ENCODE results near the gene FHIT.

Gene FHIT

GRCh38 chr3:60363817-60364216 lies 887.4 kb downstream of the FHIT start:
- no peak for DNase-seq

- DNase-seq, result no peak
Measured at GRCh38 chr3:60355825-60356224, 895.4 kb downstream of the FHIT start.

GRCh38 chr3:60351481-60351880 lies 899.8 kb downstream of the FHIT start:
- no peak for DNase-seq

- DNase-seq, result no peak
Measured at GRCh38 chr3:60344340-60344739, 906.9 kb downstream of the FHIT start.

GRCh38 chr3:60343831-60344230 lies 907.4 kb downstream of the FHIT start:
- no peak for DNase-seq

- DNase-seq, result no peak
Measured at GRCh38 chr3:60339304-60339703, 911.9 kb downstream of the FHIT start.

GRCh38 chr3:60337421-60337820 lies 913.8 kb downstream of the FHIT start:
- no peak for DNase-seq

- no peak for DNase-seq
Measured at GRCh38 chr3:60336061-60336460, 915.2 kb downstream of the FHIT start.

- no peak for DNase-seq
Measured at GRCh38 chr3:60333710-60334109, 917.5 kb downstream of the FHIT start.

- DNase-seq, result no peak
Measured at GRCh38 chr3:60330107-60330506, 921.1 kb downstream of the FHIT start.

- DNase-seq, result no peak
Measured at GRCh38 chr3:60325610-60326170, 925.6 kb downstream of the FHIT start.

GRCh38 chr3:60323651-60324050 lies 927.6 kb downstream of the FHIT start:
- DNase-seq, result no peak

- DNase-seq, result no peak
Measured at GRCh38 chr3:60323180-60323579, 928.1 kb downstream of the FHIT start.

- no peak for DNase-seq
Measured at GRCh38 chr3:60322298-60322856, 928.9 kb downstream of the FHIT start.

GRCh38 chr3:60319179-60319858 lies 931.9 kb downstream of the FHIT start:
- DNase-seq, result no peak

- no peak for DNase-seq
Measured at GRCh38 chr3:60316121-60316797, 935.0 kb downstream of the FHIT start.

GRCh38 chr3:60313951-60314461 lies 937.2 kb downstream of the FHIT start:
- no peak for DNase-seq

- no peak for DNase-seq
Measured at GRCh38 chr3:60313231-60313798, 937.9 kb downstream of the FHIT start.

- DNase-seq, result no peak
Measured at GRCh38 chr3:60309539-60310268, 941.5 kb downstream of the FHIT start.

GRCh38 chr3:60308808-60309207 lies 942.4 kb downstream of the FHIT start:
- no peak for DNase-seq

- DNase-seq, result no peak
Measured at GRCh38 chr3:60307562-60308199, 943.6 kb downstream of the FHIT start.

- no peak for DNase-seq
Measured at GRCh38 chr3:60304112-60304511, 947.1 kb downstream of the FHIT start.

Data from activated CD4-positive, alpha-beta T cell treated with anti-CD3 and anti-CD28 coated beads, Interleukin-2, amount 50 U/mL, for 1 hour (primary cell).